HepG2 (cell line): ENCODE results near the gene MYL11. TPM values are rescaled to one million over a fixed set of nuclear protein-coding genes. Genes with fewer than 3 reads are reported as not detected.

Experiments used
- ATAC-seq: fragments of 200-7000 bp; cut with Tn5 transposase; 3 replicates; pipeline ENCODE4 v1.9.1; 2020; ENCODE audit warnings: mild to moderate bottlenecking, moderate library complexity
- BruUV-seq: library from RNA; stranded (reverse); fragments of 400-500 nt; replicated peaks from 2 replicates; lab custom pipeline; 2021; lab: Mats Ljungman, UMichigan
- CTCF ChIA-PET: fragments of 300-600 bp; formaldehyde crosslinking; extraction: SDS; loops from one replicate; lab custom pipeline; 2021; ENCODE audit warnings: low total read pairs, inconsistent platforms, low intra/inter-chr PET ratio; lab: Yijun Ruan, JAX
- POLR2A ChIA-PET: fragments of 350-600 bp; sonication (Branson Sonifier 250); formaldehyde crosslinking; loops from one replicate; lab custom pipeline; 2020; ENCODE audit warnings: antibody characterized with exemption, inconsistent platforms; lab: Yijun Ruan, JAX
- DNase-seq: peaks from one replicate; pipeline ENCODE4 v3.0.0-alpha.2; 2015; ENCODE audit warnings: low spot score
- FAIRE-seq: peaks from 3 replicates; lab custom pipeline; 2011; peaks lifted over from hg19 to GRCh38; lab: Jason Lieb, UNC
- H2AFZ ChIP-seq: one replicate; pipeline ENCODE4 v1.6.1; 2011; ENCODE audit warnings: low read length, inconsistent platforms
- H3K27ac ChIP-seq: fragments of 300-600 bp; 3 replicates; pipeline ENCODE4 v1.8.0; 2011; ENCODE audit warnings: mixed run types, mild to moderate bottlenecking, mixed read lengths, low read length, inconsistent platforms; ENCODE audit not compliant: insufficient read depth; ENCODE audit errors: extremely low read length
- H3K27me3 ChIP-seq, 2 experiments: fragments of 200-600 bp in 1 of 2; 2 replicates in 1 of 2; 3 replicates in 1 of 2; pipeline versions ENCODE4 v1.6.0 to v1.8.0; 2011; ENCODE audit warnings: low read length in 2 of 2, mild to moderate bottlenecking in 2 of 2, moderate library complexity in 2 of 2, inconsistent platforms in 1 of 2; ENCODE audit not compliant: insufficient read depth in 2 of 2, control insufficient read depth in 1 of 2
- H3K36me3 ChIP-seq, 2 experiments: fragments of 200-600 bp in 1 of 2; replicated peaks in 1 of 2; 2 replicates in 1 of 2; 3 replicates in 1 of 2; pipeline versions ENCODE4 v1.5.1 to v1.8.0; 2011; ENCODE audit warnings: low read length in 2 of 2, inconsistent platforms in 1 of 2; ENCODE audit not compliant: insufficient read depth in 2 of 2, control insufficient read depth in 1 of 2
- H3K4me1 ChIP-seq: 2 replicates; pipeline ENCODE4 v1.5.1; 2012; ENCODE audit warnings: low read length, inconsistent platforms; ENCODE audit not compliant: insufficient read depth
- H3K4me2 ChIP-seq: 2 replicates; pipeline ENCODE4 v1.6.0; 2011; ENCODE audit warnings: low read depth, low read length, inconsistent platforms
- H3K4me3 ChIP-seq, 3 experiments: fragments of 200-600 bp in 1 of 3; sonication (generic), shearing (Covaris generic) in 1 of 3; replicated peaks in 1 of 3; 2 replicates each; pipeline ENCODE4 v1.5.1; 2011 to 2016; ENCODE audit warnings: low read length in 3 of 3, inconsistent platforms in 2 of 3, low read depth in 2 of 3, mild to moderate bottlenecking in 2 of 3, control low read depth in 1 of 3, mixed read lengths in 1 of 3; ENCODE audit not compliant: insufficient read depth in 1 of 3
- H3K79me2 ChIP-seq: one replicate; pipeline ENCODE4 v1.6.1; 2011; ENCODE audit warnings: low read length, inconsistent platforms; ENCODE audit not compliant: insufficient read depth
- H3K9ac ChIP-seq: 2 replicates; pipeline ENCODE4 v1.6.0; 2011; ENCODE audit warnings: mild to moderate bottlenecking, low read depth, low read length, inconsistent platforms; ENCODE audit not compliant: insufficient read depth
- H3K9me3 ChIP-seq: 2 replicates; pipeline ENCODE4 v1.5.1; 2012; ENCODE audit warnings: mild to moderate bottlenecking, low read length
- H4K20me1 ChIP-seq: 2 replicates; pipeline ENCODE4 v1.6.0; 2011; ENCODE audit warnings: inconsistent platforms, mild to moderate bottlenecking, low read length, moderate library complexity; ENCODE audit not compliant: insufficient read depth
- CSRNP1 ChIP-seq: sonication (generic); formaldehyde crosslinking; IDR thresholded peaks from 2 replicates; pipeline ENCODE4 v1.8.1; 2023; ENCODE audit warnings: mild to moderate bottlenecking, missing genetic modification reagents
- HOXA9 ChIP-seq: sonication (generic); formaldehyde crosslinking; IDR thresholded peaks from 2 replicates; pipeline ENCODE4 v1.8.1; 2022; ENCODE audit warnings: missing genetic modification reagents, mild to moderate bottlenecking, moderate library complexity, borderline replicate concordance
- IKZF5 ChIP-seq: IDR thresholded peaks from 2 replicates; pipeline ENCODE4 v1.6.1; 2018; ENCODE audit warnings: missing genetic modification reagents, mild to moderate bottlenecking, missing compliant biosample characterization
- NCOA1 ChIP-seq: sonication (generic); formaldehyde crosslinking; IDR thresholded peaks from 2 replicates; pipeline ENCODE4 v1.9.0; 2021; ENCODE audit warnings: missing genetic modification reagents
- RBFOX2 ChIP-seq: fragments of 200-400 bp; formaldehyde crosslinking; IDR thresholded peaks from 2 replicates; pipeline ENCODE4 v1.6.1; 2017; ENCODE audit warnings: low read depth, mild to moderate bottlenecking, low read length
- SATB2 ChIP-seq: sonication (generic); formaldehyde crosslinking; IDR thresholded peaks from 2 replicates; pipeline ENCODE4 v1.5.0; 2020; ENCODE audit warnings: missing genetic modification reagents
- SNAPC4 ChIP-seq: sonication (generic); formaldehyde crosslinking; IDR thresholded peaks from 2 replicates; pipeline ENCODE4 v1.4.0; 2020; ENCODE audit warnings: mild to moderate bottlenecking, missing genetic modification reagents
- ZBTB38 ChIP-seq: sonication (generic); formaldehyde crosslinking; IDR thresholded peaks from 2 replicates; pipeline ENCODE4 v1.5.1; 2020; ENCODE audit warnings: mild to moderate bottlenecking, missing genetic modification reagents
- ZNF121 ChIP-seq: sonication (generic); formaldehyde crosslinking; IDR thresholded peaks from 2 replicates; pipeline ENCODE4 v1.5.0; 2020; ENCODE audit warnings: mild to moderate bottlenecking, missing genetic modification reagents
- ZNF136 ChIP-seq: sonication (generic); formaldehyde crosslinking; IDR thresholded peaks from 2 replicates; pipeline ENCODE4 v1.8.1; 2022; ENCODE audit warnings: low read depth, mild to moderate bottlenecking, moderate library complexity, missing genetic modification reagents
- ZNF607 ChIP-seq: sonication (generic); formaldehyde crosslinking; IDR thresholded peaks from 2 replicates; pipeline ENCODE4 v1.5.1; 2020; ENCODE audit warnings: missing genetic modification reagents, mild to moderate bottlenecking, borderline replicate concordance
- ZSCAN29 ChIP-seq: sonication (generic); formaldehyde crosslinking; conservative IDR thresholded peaks from 2 replicates; pipeline ENCODE4 v1.4.0; 2020; ENCODE audit warnings: mild to moderate bottlenecking, missing genetic modification reagents
- WGBS: methylation state at CpG from one replicate; pipeline ENCODE4 v1.1.6; 2017; ENCODE audit warnings: low lambda C conversion rate; 5-methylcytosine and 5-hydroxymethylcytosine counted together
- in situ Hi-C: cut with HindIII; loops from 2 replicates; pipeline ENCODE4 v1.10.0; 2017; ENCODE audit warnings: low pct_unique_long_range_greater_than_20kb; ENCODE audit not compliant: extremely low pct_ligation_motif_present
- intact Hi-C: fragments of 100-400 bp; cut with micrococcal nuclease; formaldehyde crosslinking; loops from one replicate; pipeline ENCODE4 v1.10.0; 2022; ENCODE audit not compliant: unreplicated experiment
- polyA plus RNA-seq, 8 experiments: library from polyadenylated mRNA; depleted of rRNA in 3 of 8; stranded (reverse) in 7 of 8; unstranded in 1 of 8; fragments of >200 nt; fragmentation: Illumina TruSeq in 4 of 8; extraction: Trizol in 4 of 8; gene quantifications; 2 replicates each; pipeline versions ENCODE4 v1.2.1 to v1.2.3, GENCODE V29; 2011 to 2016; ENCODE audit warnings: low read depth in 4 of 8, missing spikeins in 1 of 8, mixed read lengths in 1 of 8; ENCODE audit not compliant: insufficient read depth in 1 of 8
- total RNA-seq, 5 experiments: library from RNA; depleted of rRNA; stranded (reverse); fragments of >200 nt; fragmentation: Illumina TruSeq; extraction: Trizol; gene quantifications; 2 replicates each; pipeline ENCODE4 v1.2.3, GENCODE V29; 2016; ENCODE audit warnings: low read depth in 1 of 5

The MYL11 gene
- total and polyA plus RNA-seq, 2 of the 13 experiments (the other 11 are each of a cell fraction or from before 2014, with no cell fraction given): not detected

- Histone ChIP-seq H4K20me1 (no peaks in the 10 kb centered on the region), H3K27ac (peak overlapping the region; percentile 90), H3K9me3 (no peaks in the 10 kb centered on the region), H3K36me3 (no peaks in the 10 kb centered on the region), H3K4me3 (peak overlapping the region; percentile 46 to 97 (median 71); a peak in 4 of 6 replicates), H3K9ac (peak overlapping the region; percentile 57), H3K27me3 (no peaks in the 10 kb centered on the region), H3K4me2 (peak overlapping the region; percentile 97), H3K4me1 (peaks cover 54% of the 10 kb centered on the region), H2AFZ (no peak overlapping the region), H3K79me2 (peaks cover 2% of the 10 kb centered on the region)
- ChIA-PET POLR2A (interaction anchor here (1.2 to 2.0 kb wide), 5 partner anchors 13 to 32 kb away, joined by 3 to 7 read pairs (median 5); partner anchors contain the start of genes CD2BP2 and ZNF48), CTCF (no interaction called here)
- ATAC-seq: peak; percentile 12
- 61% methylated on average over 39 of the region's 39 CpGs for WGBS
- no TSS peak for BruUV-seq
- in situ Hi-C loops: no loop called here
- peak; percentile 73 for DNase-seq
- intact Hi-C loops: loop anchor here (1.0 to 2.0 kb wide), 2 partner anchors 17 to 57 kb away; partner anchors contain the start of gene ZNF48
- no peak for FAIRE-seq
- TF ChIP-seq SNAPC4 (0 out of 2 replicates have a peak, but pooled peaks have one; percentile 45), ZNF121 (CRISPR knock-in tag) (peak; percentile 33; the same call in 1 of the 2 replicates), SATB2 (CRISPR knock-in tag) (no peak), RBFOX2 (peak; percentile 78; the same call in 1 of the 2 replicates), ZNF136 (CRISPR knock-in tag) (peak; percentile 54; the same call in 1 of the 2 replicates), CSRNP1 (CRISPR knock-in tag) (peak; percentile 37; the same call in 1 of the 2 replicates), HOXA9 (CRISPR knock-in tag) (0 out of 2 replicates have a peak, but pooled peaks have one; percentile 55), ZSCAN29 (0 out of 2 replicates have a peak, but pooled peaks have one; percentile 27), NCOA1 (0 out of 2 replicates have a peak, but pooled peaks have one; percentile 76), IKZF5 (CRISPR knock-in tag) (peak; percentile 55), ZNF607 (CRISPR knock-in tag) (peak; percentile 48; the same call in 1 of the 2 replicates), ZBTB38 (CRISPR knock-in tag) (peak; percentile 43; the same call in 1 of the 2 replicates)
These were observed 3.2 kb downstream of the MYL11 start for GRCh38 chr16:30377812-30378235.
